OCI-LY1 (cell line): ENCODE results near the gene COL15A1.

Experiments used
- H2AFZ ChIP-seq: fragments of 200-600 bp; sonication (generic), shearing (Covaris generic); 2 replicates; pipeline ENCODE4 v1.6.0; 2014; ENCODE audit warnings: antibody characterized with exemption, mild to moderate bottlenecking, low read length
- H3F3A ChIP-seq: fragments of 200-600 bp; sonication (generic), shearing (Covaris generic); 2 replicates; pipeline ENCODE4 v1.6.0; 2014; ENCODE audit warnings: mild to moderate bottlenecking, antibody characterized with exemption, low read length, moderate library complexity; ENCODE audit not compliant: insufficient read depth
- H3K27ac ChIP-seq: fragments of 200-600 bp; sonication (generic); 2 replicates; pipeline ENCODE4 v1.5.1; 2014; ENCODE audit warnings: low read length, mixed run types, mild to moderate bottlenecking, low read depth; ENCODE audit not compliant: poor library complexity, severe bottlenecking
- H3K27me3 ChIP-seq: fragments of 200-600 bp; sonication (generic); 2 replicates; pipeline ENCODE4 v1.6.0; 2014; ENCODE audit warnings: antibody characterized with exemption, mild to moderate bottlenecking, low read length, moderate library complexity; ENCODE audit not compliant: insufficient read depth
- H3K36me3 ChIP-seq: fragments of 200-600 bp; sonication (generic); 2 replicates; pipeline ENCODE4 v1.6.1; 2014; ENCODE audit warnings: mild to moderate bottlenecking, antibody characterized with exemption, low read length, moderate library complexity, mixed read lengths; ENCODE audit not compliant: insufficient read depth
- H3K4me1 ChIP-seq: fragments of 200-600 bp; sonication (generic); 2 replicates; pipeline ENCODE4 v1.5.1; 2014; ENCODE audit warnings: mild to moderate bottlenecking, low read length, moderate library complexity; ENCODE audit not compliant: insufficient read depth, severe bottlenecking
- H3K4me2 ChIP-seq: fragments of 200-600 bp; sonication (generic), shearing (Covaris generic); 2 replicates; pipeline ENCODE4 v1.6.1; 2014; ENCODE audit warnings: low read length
- H3K4me3 ChIP-seq: fragments of 200-600 bp; sonication (generic); 2 replicates; pipeline ENCODE4 v1.5.1; 2014; ENCODE audit warnings: low read length, low read depth, mild to moderate bottlenecking, mixed read lengths; ENCODE audit not compliant: poor library complexity, severe bottlenecking
- H3K79me2 ChIP-seq: fragments of 200-600 bp; shearing (Covaris generic); 2 replicates; pipeline ENCODE4 v1.6.1; 2016; ENCODE audit warnings: mixed run types, low read length, mixed read lengths; ENCODE audit not compliant: insufficient read depth
- H3K9ac ChIP-seq: fragments of 200-600 bp; sonication (generic), shearing (Covaris generic); 2 replicates; pipeline ENCODE4 v1.6.1; 2014; ENCODE audit warnings: mild to moderate bottlenecking, low read length, mixed read lengths
- H3K9me2 ChIP-seq: fragments of 200-600 bp; sonication (generic), shearing (Covaris generic); 2 replicates; pipeline ENCODE4 v1.6.1; 2014; ENCODE audit warnings: low read depth, mild to moderate bottlenecking, low read length, mixed read lengths
- H3K9me3 ChIP-seq: fragments of 200-600 bp; shearing (Covaris generic); 2 replicates; pipeline ENCODE4 v1.6.1; 2014; ENCODE audit warnings: low read length, mixed read lengths
- H4K20me1 ChIP-seq: fragments of 200-600 bp; sonication (generic), shearing (Covaris generic); 2 replicates; pipeline ENCODE4 v1.6.0; 2016; ENCODE audit warnings: mild to moderate bottlenecking, low read length; ENCODE audit not compliant: insufficient read depth
- CTCF ChIP-seq: fragments of 200-600 bp; sonication (generic), shearing (Covaris generic); IDR thresholded peaks from 2 replicates; pipeline ENCODE4 v1.5.1; 2017; ENCODE audit warnings: mild to moderate bottlenecking, antibody characterized with exemption, low read length, moderate library complexity, mixed read lengths
- EZH2 ChIP-seq: fragments of 200-600 bp; sonication (generic), shearing (Covaris generic); IDR thresholded peaks from 2 replicates; pipeline ENCODE4 v1.8.0; 2017; ENCODE audit warnings: borderline replicate concordance, mixed run types, mild to moderate bottlenecking, antibody characterized with exemption, low read length, moderate library complexity, mixed read lengths

The COL15A1 gene

GRCh38 chr9:98967680-98968079 is 24.0 kb downstream of the COL15A1 start:
- no peak overlapping the region for H3K27ac ChIP-seq

GRCh38 chr9:98968601-98969337 is 25.1 kb downstream of the COL15A1 start:
- H3K27ac ChIP-seq, result no peak overlapping the region
- no peak overlapping the region for H2AFZ ChIP-seq
- H3K9me3 ChIP-seq, result no peaks in the 10 kb centered on the region
- no peak overlapping the region for H3K9ac ChIP-seq
- H3K27me3 ChIP-seq, result no peaks in the 10 kb centered on the region; the same call in 1 of the 2 replicates
- no peak overlapping the region for H3K4me2 ChIP-seq
- no peaks in the 10 kb centered on the region for H3F3A ChIP-seq
- no peaks in the 10 kb centered on the region for H4K20me1 ChIP-seq
- H3K4me3 ChIP-seq, result no peak overlapping the region
- H3K9me2 ChIP-seq, result no peaks in the 10 kb centered on the region
- no peaks in the 10 kb centered on the region for H3K79me2 ChIP-seq
- peaks cover 9% of the 10 kb centered on the region for H3K4me1 ChIP-seq
- H3K36me3 ChIP-seq, result no peaks in the 10 kb centered on the region
- TF ChIP-seq EZH2, result no peak
- TF ChIP-seq CTCF, result no peak

More at GRCh38 chr9:98967680-98968079, 24.0 kb downstream of the COL15A1 start:
- Histone ChIP-seq H3K79me2 (no peaks in the 10 kb centered on the region), H4K20me1 (no peaks in the 10 kb centered on the region), H3K27me3 (no peaks in the 10 kb centered on the region; the same call in 1 of the 2 replicates), H3K4me1 (peaks cover 3% of the 10 kb centered on the region), H3K4me3 (no peak overlapping the region), H2AFZ (no peak overlapping the region), H3K4me2 (no peak overlapping the region), H3K9ac (no peak overlapping the region), H3K9me3 (no peaks in the 10 kb centered on the region), H3F3A (no peaks in the 10 kb centered on the region), H3K36me3 (no peaks in the 10 kb centered on the region), H3K9me2 (no peaks in the 10 kb centered on the region)
- TF ChIP-seq CTCF (no peak), EZH2 (no peak)

- no peak overlapping the region for H3K9ac ChIP-seq
- no peaks in the 10 kb centered on the region for H3K9me3 ChIP-seq
- no peaks in the 10 kb centered on the region for H3K9me2 ChIP-seq
- H3K4me3 ChIP-seq, result no peak overlapping the region
- H3K4me1 ChIP-seq, result peaks cover 21% of the 10 kb centered on the region
- H3K79me2 ChIP-seq, result no peaks in the 10 kb centered on the region
- H3K36me3 ChIP-seq, result no peaks in the 10 kb centered on the region
- no peaks in the 10 kb centered on the region for H4K20me1 ChIP-seq
- TF ChIP-seq CTCF, result no peak
- TF ChIP-seq EZH2, result no peak
- H2AFZ ChIP-seq, result no peak overlapping the region
- no peak overlapping the region for H3K27ac ChIP-seq
- H3K27me3 ChIP-seq, result no peaks in the 10 kb centered on the region; the same call in 1 of the 2 replicates
- no peak overlapping the region for H3K4me2 ChIP-seq
- H3F3A ChIP-seq, result no peaks in the 10 kb centered on the region
These were observed 26.9 kb downstream of the COL15A1 start for GRCh38 chr9:98970532-98971041.
